ENCODE data around the gene ADCY7. TPM values are rescaled to one million over a fixed set of nuclear protein-coding genes. Genes with fewer than 3 reads are reported as not detected.

The ADCY7 gene
- total RNA-seq, 1 experiment from 2014 or later: 53.7 TPM

- no peak for DNase-seq (ENCODE audit: low read depth)
Observed at GRCh38 chr16:50265716-50266336, 525 bp upstream of the ADCY7 start.

DNA sequence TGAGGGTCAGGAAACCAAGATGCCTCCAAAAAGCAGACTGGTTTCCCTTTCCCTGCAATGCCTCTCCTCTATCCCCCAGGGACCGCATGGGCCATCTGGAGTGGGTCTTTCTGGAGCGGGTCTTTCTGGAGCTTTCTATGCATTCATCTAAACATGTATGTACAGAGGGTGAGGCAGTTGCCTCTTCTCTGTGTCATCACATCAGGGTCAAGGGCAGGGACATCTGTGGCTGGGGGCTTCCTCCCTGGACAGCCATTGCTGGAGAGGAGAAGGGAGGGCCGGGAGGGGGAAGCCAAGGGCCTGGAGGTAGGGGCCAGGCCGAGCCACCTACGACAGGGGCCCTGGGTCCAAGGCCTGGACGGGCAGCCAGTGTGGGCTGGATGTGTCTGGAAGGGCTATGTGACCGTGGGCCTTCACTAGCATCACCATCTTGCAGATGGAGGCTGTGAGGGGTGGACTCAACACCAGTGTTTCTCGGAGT, 840 bp downstream of the ADCY7 start:
- no peak for DNase-seq (ENCODE audit: low read depth)

- no peak for DNase-seq (ENCODE audit: low read depth)
Observed at GRCh38 chr16:50267651-50268050, 1.3 kb downstream of the ADCY7 start.

- no peak for DNase-seq (ENCODE audit: low read depth)
Observed at GRCh38 chr16:50268352-50268751, 2.0 kb downstream of the ADCY7 start.

DNA sequence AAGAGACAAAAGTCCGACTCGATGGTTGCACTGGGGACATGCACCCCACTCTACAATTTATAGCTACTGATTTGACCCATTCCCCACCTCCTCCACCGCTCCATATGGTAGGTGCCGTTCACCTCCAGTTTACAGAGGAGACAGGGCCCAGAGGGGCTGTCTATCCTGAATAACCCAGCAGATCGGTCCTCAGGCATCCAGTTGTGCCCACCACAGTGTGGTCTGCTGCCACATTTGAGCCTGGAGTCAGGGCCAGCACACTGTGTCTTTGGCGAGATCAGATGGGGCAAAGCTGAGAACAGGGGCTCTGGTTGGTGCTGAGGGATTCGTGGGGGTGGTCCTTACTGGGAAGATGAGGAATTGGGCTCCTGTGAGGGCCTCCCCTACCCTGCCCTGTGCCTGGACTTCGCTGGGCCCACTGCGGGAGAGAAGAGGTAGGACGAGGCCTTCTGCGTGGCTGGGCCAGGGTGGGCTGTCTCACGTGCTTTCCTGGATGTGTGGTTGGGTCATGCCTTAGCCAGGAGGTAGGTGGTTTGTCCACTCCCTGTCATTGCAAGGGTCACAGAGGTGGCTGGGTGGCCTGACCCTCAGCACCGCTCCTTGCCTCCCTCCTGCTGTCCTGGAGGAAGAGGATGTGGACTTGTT, 2.8 kb downstream of the ADCY7 start:
- DNase-seq (ENCODE audit: low read depth): no peak

DNA sequence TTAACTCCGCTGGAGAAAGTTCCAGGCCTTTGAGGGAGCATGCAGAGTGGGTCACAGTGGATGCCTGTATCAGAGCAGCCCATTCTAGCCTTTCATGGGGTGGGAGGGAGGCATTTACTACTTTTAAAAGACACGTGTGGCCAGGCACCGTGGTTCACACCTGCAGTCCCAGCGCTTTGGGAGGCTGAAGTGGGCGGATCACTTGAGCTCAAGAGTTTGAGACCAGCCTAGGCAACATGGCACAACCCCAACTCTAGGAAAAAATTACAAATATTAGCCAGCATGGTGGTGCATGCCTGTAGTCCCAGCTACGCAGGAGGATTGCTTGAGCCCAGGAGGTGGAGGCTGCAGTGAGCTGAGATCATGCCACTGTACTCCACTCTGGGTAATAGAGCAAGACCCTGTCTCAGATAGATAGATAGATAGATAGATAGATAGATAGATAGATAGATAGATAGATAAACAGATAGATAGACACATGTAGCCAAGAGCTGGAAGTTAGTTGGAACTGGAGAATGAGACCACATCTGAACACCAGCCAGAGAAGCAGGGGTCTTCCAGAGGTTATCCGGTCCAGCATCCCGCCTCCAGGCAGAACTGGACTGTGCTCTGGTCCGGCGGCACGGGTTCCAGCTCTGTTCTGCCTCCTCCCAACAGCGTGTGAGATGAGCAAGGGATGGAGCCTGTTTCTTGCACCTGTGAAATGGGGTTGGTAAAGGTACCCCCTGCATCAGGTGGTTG, 3.6 kb downstream of the ADCY7 start:
- DNase-seq (ENCODE audit: low read depth): no peak

DNA sequence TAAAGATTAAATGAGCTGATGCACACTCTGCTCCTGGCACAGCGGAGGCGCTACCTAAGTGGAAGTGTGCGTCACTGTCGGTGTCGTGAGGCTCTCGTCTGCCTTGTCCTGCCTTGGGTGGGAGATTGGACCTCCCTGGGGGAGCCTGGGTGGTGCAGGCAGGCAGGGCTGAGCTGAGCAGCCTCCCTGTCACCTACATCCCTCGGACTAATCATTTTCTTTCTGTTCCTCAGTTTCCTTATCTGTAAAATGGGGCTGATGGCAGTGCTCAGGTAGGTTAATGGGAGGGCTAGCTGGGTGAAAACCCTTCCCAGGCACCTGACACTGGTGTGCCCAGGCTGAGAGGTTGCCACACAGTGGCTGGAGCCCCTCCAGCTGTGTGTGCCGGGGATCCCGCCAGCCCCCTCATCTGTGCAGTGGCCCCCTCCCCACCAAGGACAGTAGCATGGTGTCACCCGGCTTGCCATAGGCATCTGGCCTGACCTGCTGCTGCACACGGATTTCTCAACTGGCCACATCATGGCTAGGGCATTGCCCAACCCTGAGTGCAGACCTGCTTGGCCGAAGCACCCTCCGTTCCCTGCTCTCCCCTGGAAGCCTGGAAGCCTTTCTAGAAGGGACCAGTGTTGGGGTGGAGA, 4.3 kb downstream of the ADCY7 start:
- no peak for DNase-seq (ENCODE audit: low read depth)

- DNase-seq (ENCODE audit: low read depth): no peak
Observed at GRCh38 chr16:50271148-50272041, 5.0 kb downstream of the ADCY7 start.

DNA sequence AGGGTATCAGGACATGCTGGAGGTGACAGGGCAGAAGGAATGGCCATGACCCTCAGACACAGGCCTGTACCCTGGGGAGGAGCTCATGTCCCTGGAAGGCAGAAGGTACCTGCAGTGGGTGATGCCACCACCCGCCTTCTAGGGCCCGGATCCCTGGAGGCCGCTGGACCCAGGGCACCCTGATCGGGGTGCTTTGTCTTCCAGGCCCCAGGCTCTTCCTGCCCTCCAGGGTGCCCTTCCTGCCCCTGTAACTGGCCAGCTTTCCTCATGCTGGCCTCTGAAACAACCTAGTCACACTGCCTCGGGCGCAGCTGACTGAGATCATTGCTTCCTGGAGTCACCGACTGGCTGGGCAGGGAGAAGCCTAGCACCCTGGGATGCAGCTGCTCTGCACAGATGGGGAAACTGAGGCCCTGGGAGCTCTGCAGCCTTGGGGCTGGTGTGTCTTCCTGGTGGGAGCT, 5.8 kb downstream of the ADCY7 start:
- no peak for DNase-seq (ENCODE audit: low read depth)

- no peak for DNase-seq (ENCODE audit: low read depth)
Observed at GRCh38 chr16:50272687-50273381, 6.5 kb downstream of the ADCY7 start.

DNA sequence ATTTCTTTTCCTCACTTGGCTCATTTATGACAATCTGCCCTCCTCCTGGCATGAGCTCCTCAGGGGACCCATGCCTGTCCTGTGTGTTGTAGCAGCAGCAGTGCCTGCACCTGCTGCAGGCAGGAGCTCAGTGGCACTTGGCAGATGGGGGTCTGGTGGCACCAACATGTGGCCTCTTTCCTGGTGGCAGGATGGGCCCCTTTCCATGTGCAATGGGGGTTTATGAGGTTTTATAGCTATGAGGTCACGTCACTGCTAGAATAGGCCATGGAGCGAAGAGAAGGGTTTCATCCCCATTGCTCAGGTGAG, 7.0 kb downstream of the ADCY7 start:
- DNase-seq (ENCODE audit: low read depth): no peak

GRCh38 chr16:50273888-50274325, 7.6 kb downstream of the ADCY7 start:
- no peak for DNase-seq (ENCODE audit: low read depth)

DNA sequence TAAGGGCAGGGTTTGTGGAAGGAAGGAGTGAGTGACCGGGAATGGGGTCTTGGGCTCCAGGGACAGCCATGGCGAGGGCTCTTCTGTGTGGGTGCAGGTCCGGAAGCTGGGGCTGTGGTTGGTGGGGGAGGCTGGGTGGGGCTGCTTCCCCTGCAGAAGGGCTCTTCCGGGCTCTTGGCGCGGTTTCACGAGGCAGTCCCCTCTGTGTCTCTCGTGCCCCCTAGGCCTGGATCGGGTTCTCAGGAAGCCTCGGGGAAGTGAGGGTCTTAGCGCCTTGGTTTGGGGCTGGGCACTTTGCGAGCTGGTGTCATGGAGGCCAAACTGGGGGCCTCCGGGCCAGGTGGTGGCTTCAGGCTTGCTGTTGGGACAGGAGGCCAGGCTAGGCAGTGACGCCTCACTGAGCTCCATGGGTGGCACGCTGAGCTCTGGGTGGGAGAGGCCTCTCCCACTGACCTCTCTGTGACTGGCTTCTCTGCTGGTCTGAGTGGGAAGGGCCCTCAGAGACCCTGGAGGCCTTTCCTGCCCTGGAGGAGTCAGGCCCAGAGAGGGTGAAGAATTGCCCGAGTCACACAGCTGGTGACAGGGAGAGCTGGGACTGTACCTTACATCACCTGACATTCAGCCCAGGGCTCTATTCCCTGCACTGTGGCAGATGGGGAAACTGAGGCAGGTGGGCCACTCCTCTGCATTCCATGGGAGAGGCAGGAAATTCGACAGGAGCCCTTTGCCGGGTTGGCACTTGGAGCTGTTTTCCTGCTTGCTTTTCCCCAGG, 8.2 kb downstream of the ADCY7 start:
- DNase-seq (ENCODE audit: low read depth): no peak

- DNase-seq (ENCODE audit: low read depth): no peak
Observed at GRCh38 chr16:50275098-50275415, 8.7 kb downstream of the ADCY7 start.

DNA sequence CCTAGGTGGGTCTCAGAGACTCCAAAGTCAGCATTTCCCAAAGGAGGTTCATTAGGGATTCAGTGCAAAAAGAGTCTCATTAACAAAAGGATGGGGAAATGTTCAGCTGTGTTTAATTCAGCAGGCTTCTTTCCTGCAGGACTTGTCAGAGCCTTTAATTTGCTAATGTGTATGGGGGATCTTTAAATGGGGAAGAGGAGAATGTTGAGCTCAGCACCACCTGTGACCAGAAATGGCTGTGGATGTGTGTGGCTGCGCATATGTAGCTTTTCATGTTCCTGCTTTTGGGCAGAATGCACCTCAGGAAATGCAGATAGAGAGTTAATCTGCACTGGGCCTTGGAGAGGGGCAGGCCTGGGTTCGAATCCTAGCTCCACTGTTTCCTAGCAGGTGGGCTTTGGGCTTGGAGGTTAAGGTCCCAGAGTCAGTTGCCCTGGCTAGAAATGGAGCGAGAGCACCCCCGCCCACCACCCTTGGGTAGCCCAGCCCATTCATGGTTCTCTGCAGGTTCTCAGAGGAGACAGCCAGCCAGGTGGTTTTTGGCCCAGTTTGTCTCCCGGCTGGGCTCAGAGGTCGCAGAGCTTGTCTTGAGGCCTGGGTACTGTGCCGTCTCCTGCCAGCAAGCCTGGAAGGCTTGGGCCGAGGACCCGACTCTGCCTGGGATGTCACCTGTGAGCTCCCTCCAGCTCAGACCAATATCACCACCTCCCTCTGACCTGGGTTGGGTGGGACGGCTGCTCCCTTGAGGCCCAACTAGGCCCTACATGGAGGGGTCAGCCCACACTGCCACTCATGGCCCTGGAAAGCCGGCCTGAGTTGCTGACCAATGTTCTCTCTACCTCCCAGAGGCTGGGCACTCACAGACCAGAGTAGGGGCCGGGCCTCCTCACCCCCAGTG, 9.3 kb downstream of the ADCY7 start:
- no peak for DNase-seq (ENCODE audit: low read depth)

GRCh38 chr16:50276326-50276640, 9.9 kb downstream of the ADCY7 start:
- DNase-seq (ENCODE audit: low read depth): no peak

GRCh38 chr16:50276801-50277555, 10.6 kb downstream of the ADCY7 start:
- no peak for DNase-seq (ENCODE audit: low read depth)

DNA sequence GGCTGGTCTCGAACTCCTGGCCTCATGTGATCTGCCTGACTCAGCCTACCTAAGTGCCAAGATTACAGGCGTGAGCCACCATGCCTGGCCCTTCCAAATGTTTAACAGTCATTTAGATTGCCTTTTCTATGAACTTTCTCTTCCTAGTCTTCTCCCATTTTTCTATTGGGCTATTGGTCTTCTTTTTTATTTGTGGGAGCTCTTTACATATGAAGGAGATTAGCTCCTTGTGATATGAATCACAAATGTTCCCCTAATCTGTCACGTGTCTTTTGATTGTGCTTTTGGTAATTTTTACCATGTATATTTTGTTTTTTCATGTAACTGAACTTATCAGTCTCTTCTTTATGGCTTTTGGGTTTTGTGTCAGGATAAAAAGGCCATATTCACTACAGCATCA, 11.9 kb downstream of the ADCY7 start:
- DNase-seq (ENCODE audit: low read depth): no peak

Data from HT1080 (cell line).